Measurements from ENCODE around the gene GALNT13.
"Not testable (repeated sequence)": the region's sequence is repeated elsewhere in the genome, so short reads cannot be mapped to it uniquely, and the experiment has no call there.

Gene GALNT13

GRCh38 chr2:154437104-154437503 lies 565.4 kb downstream of the GALNT13 start:
- DNase-seq = no peak

DNA sequence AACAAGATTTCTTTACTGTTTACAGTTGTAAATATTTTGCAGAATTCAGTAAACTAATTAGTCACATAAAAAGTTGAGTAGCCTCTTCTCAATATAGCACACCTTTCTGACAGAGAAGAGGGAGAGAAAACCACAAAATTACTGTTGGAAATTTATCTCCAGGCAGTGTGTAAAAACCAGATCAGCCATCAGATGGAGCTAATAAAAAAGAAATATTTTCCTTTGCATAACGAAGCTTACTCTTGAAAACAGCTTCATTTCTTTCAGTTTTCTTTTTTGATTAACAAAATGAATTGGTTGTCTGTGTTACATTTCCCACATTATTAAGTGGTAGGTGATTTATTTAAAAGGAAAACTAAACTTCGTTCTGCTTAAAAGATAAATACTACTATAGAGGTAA lies 567.4 kb downstream of the GALNT13 start:
- no peak for DNase-seq

DNA sequence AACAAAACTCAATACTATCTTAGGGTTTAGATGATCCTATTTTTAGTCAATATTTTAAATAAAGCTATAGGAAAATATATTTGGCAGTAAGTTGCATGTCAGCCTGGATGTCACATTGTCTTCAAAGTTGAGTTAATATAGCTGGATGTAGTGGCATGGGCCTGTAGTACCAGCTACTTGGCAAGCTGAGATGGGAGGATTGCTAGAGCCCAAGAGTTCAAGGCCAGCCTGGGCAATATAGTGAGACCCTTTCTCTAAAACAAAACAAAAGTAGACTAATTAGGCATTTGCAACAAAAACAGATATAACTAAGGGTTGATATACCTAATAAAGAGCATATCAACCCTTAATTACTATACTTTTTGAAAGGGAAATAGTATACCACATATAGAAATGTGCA lies 572.2 kb downstream of the GALNT13 start:
- no peak for DNase-seq

DNA sequence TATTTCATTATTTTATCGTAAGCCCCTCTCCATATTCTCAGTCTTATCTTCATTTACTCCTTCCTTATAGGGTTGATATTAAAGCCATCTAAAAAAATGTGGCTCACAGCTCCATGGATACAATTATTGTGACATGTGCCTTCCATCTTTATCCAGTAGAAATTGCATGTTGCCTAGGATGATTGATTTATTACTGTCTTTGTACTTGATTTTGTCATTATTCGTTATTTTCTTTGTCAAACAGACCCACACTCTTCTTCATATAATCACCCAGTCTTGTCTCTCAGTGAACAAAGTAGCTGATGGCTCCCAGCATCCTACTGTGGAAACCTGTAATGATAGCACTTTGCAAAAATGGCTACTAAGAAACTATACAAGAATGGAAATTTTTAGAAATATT lies 574.6 kb downstream of the GALNT13 start:
- no peak for DNase-seq

GRCh38 chr2:154447727-154448418 lies 576.2 kb downstream of the GALNT13 start:
- DNase-seq = no peak

- no peak for DNase-seq
Measured at GRCh38 chr2:154449951-154450658, 578.4 kb downstream of the GALNT13 start.

- DNase-seq = no peak
Measured at GRCh38 chr2:154452471-154452870, 580.7 kb downstream of the GALNT13 start.

- DNase-seq = no peak
Measured at GRCh38 chr2:154452906-154453493, 581.3 kb downstream of the GALNT13 start.

GRCh38 chr2:154455166-154455565 lies 583.4 kb downstream of the GALNT13 start:
- no peak for DNase-seq

DNA sequence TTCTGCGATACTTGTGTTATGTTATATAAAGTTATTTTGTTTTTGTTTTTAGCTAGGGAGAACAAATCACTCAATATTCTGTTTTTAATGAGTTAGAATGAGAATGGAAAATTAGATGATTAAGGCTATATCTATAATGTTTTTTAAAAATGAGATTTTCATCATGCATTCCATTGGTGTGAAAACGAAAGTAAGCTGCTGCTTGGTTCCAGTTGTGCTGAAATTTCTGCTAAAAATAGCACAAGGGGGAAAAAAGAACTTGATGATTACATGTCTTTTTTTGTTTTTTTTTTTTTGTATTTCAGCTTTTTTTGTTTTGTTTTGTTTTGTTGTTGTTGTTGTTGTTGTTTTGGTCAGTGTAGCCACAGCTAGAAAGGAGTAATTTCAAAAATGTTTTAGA lies 584.1 kb downstream of the GALNT13 start:
- no peak for DNase-seq

DNA sequence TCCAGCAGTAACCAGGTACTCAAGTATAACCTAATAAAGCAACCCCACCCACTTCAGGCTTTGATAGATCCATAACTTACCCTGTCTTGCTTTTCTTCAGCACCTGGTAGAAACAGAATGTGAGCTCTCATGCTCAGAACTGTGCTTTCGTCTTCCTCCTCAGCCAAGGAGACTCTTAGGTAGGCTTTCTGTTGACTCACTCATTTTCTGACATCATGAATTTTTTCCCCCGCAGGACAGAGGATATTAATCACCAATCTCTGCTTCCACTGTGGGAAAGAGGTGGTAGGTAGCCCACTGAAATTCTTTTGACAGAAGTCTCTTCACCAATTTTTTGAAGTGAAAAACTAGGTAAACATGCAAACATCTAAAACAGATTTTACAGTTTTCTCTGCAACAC lies 585.6 kb downstream of the GALNT13 start:
- DNase-seq = no peak

- DNase-seq = no peak
Measured at GRCh38 chr2:154459286-154459685, 587.6 kb downstream of the GALNT13 start.

DNA sequence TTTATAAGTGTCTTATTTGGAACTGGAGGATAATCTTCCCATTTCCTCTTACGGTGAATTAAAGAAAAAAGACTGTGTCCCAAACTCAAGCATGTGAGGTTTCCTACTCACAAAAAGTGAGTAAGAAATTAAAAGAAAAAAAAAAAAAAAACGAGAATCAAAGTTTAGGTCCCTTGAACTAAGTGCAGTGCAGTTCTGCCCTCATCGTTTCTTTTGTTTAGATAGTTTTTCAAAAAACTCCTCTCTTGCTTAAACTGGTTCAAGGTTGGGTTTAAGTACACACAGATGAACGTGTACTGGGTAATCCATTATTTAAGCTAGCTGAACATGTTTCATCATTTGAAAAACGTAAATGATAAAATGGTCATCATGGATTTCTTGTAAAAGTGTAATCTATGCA lies 590.9 kb downstream of the GALNT13 start:
- DNase-seq = no peak

GRCh38 chr2:154466226-154466625 lies 594.5 kb downstream of the GALNT13 start:
- DNase-seq = no peak

DNA sequence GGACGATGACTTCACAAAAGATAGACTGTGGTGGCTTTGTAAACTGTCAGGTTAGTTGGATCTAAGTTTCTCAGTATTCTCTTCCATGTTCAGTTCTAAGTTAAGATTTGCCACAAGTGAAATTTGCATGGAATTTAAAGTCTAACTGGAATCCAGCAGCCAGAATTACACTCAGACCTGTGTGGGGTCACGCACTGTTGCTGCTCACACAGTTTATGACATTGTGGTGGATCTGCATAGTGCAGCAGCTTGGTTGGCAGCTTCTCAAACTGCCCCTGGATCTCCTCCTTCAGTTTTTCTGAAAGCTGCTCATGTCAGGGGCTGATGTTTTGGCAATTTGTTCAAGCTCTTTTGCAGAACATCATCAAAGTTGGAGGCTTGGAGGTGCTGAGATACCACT lies 598.7 kb downstream of the GALNT13 start:
- DNase-seq = no peak

GRCh38 chr2:154471492-154471891 lies 599.8 kb downstream of the GALNT13 start:
- DNase-seq = not testable (repeated sequence)

DNA sequence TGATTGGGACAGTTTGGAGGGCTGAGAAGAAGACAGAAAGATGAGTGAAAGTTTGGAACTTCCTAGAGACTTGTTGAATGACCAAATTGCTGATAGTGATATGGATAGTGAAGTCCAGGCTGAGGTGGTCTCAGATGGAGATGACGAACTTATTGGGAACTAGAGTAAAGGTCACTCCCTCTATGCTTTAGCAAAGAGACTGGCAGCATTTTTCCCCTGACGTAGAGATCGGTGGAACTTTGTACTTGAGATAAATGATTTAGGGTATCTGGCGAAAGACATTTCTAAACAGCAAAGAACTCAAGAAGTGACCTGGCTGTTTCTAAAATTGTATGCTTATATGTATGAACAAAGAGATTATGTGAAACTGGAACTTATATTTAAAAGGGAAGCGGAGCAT lies 605.6 kb downstream of the GALNT13 start:
- DNase-seq = no peak

GRCh38 chr2:154480521-154480920 lies 608.8 kb downstream of the GALNT13 start:
- no peak for DNase-seq

DNA sequence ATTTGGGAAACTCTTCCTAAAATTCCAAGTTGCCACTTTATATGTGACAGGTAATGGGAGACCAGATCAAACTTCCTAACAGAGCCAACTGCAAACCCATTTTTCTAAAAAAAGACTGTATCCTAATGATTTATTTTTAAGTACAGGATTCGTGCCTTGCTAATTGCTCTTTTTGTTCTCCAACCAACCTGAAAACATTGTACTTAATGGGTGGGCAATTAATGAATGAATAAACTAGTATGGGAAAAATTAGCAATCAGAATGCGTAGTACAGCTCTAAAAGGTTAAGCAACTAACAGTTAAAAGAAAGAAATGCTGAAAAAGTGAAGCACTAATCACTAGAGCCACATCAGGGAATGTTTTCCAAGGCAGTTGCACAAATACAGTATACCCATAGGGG lies 609.6 kb downstream of the GALNT13 start:
- no peak for DNase-seq

DNA sequence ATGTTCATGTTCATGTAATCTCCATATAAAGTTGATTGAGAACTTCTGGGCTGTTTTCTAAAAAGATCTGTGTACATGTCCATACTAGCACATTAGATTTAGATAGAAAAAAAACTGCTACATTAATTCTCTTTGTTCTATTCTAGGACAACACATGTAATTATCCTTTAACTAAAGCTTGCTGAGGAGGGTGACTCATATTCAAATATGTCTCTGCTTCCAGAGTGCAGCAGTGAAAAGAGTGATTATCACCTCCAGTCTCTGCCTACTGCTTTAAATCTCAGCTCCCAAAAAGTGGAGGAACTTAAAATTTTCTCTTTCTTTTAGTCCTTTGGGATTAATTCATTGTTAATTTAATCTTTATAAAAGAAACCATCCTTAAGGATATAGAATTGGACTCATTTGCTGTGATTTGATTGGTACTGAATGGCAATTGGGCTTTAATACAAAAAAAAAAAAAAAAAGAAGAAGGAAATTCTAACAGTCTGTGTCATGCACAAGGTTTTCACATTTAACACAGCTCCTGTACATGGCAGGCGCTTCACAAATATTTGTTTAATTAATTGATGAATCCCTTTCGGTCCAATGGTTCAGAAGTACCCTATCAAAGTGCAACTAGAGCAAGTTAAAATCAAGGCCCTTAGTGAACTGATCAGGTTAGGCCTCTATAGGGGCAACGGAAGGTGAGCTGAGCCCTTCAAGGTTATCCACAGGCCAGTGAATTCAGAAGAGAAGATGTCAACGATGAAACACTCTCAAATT lies 612.8 kb downstream of the GALNT13 start:
- no peak for DNase-seq

GRCh38 chr2:154488801-154489200 lies 617.1 kb downstream of the GALNT13 start:
- no peak for DNase-seq

- no peak for DNase-seq
Measured at GRCh38 chr2:154489266-154489858, 617.6 kb downstream of the GALNT13 start.

GRCh38 chr2:154490530-154490929 lies 618.8 kb downstream of the GALNT13 start:
- DNase-seq = no peak
